Activated CD8-positive, alpha-beta T cell treated with anti-CD3 and anti-CD28 coated beads, Interleukin-2, amount 10 ng/mL, durations not matched to agents 7 days and 5 days (primary cell): ENCODE data around the gene DDX54. TPM values are rescaled to one million over a fixed set of nuclear protein-coding genes. Genes with fewer than 3 reads are reported as not detected.

Experiments used
- ATAC-seq: fragments of 150-1000 bp; cut with Tn5 transposase; one replicate; pipeline ENCODE4 v1.10.0; 2021; ENCODE audit warnings: moderate library complexity
- CTCF ChIA-PET: fragments of 350-600 bp; sonication (Branson Sonifier 250); formaldehyde crosslinking; loops from one replicate; lab custom pipeline; 2021; ENCODE audit warnings: antibody characterized with exemption; lab: Charles Lee
- POLR2A ChIA-PET: fragments of 350-600 bp; sonication (Branson Sonifier 250); formaldehyde crosslinking; loops from one replicate; lab custom pipeline; 2021; ENCODE audit warnings: antibody characterized with exemption; lab: Charles Lee
- DNase-seq: peaks from one replicate; pipeline ENCODE4 v3.0.0-alpha.2; 2020
- H3K27ac Mint-ChIP-seq: one replicate; pipeline ENCODE4 v1.8.0; 2021; ENCODE audit warnings: mild to moderate bottlenecking, mixed read lengths
- H3K27me3 Mint-ChIP-seq: one replicate; pipeline ENCODE4 v1.8.0; 2021; ENCODE audit warnings: low read depth, mixed read lengths
- H3K36me3 Mint-ChIP-seq: one replicate; pipeline ENCODE4 v1.8.0; 2021; ENCODE audit warnings: low read depth, mixed read lengths
- H3K4me1 Mint-ChIP-seq: one replicate; pipeline ENCODE4 v1.8.0; 2021; ENCODE audit warnings: low read depth, mixed read lengths
- H3K4me3 Mint-ChIP-seq: one replicate; pipeline ENCODE4 v1.8.0; 2021; ENCODE audit warnings: mild to moderate bottlenecking, mixed read lengths
- H3K9me3 Mint-ChIP-seq: one replicate; pipeline ENCODE4 v1.8.0; 2022; ENCODE audit warnings: mixed read lengths; ENCODE audit not compliant: insufficient read depth
- total RNA-seq, 2 experiments: library from RNA; stranded (reverse); gene quantifications; one replicate each; pipeline ENCODE4 v1.2.3, GENCODE V29; 2021

The DDX54 gene
- total RNA-seq, 2 experiments from 2014 or later = 79.4 to 82.0 TPM

GRCh38 chr12:113227686-113228391 is 42.6 kb upstream of the DDX54 start:
- POLR2A ChIA-PET = no interaction called here
- H3K27ac Mint-ChIP-seq = peak overlapping the region; percentile 63

GRCh38 chr12:113226696-113227568 is 41.7 kb upstream of the DDX54 start:
- Mint-ChIP-seq H3K27me3 (no peaks in the 10 kb centered on the region), H3K27ac (peak overlapping the region; percentile 44), H3K4me1 (peaks cover 55% of the 10 kb centered on the region), H3K9me3 (no peaks in the 10 kb centered on the region), H3K36me3 (peaks cover 28% of the 10 kb centered on the region), H3K4me3 (no peak overlapping the region)
- ChIA-PET CTCF (interaction anchor here (2.2 kb wide), 1 partner anchor 19 kb away, joined by 6 read pairs; no protein-coding TSS in a partner anchor), POLR2A (no interaction called here)
- no peak for ATAC-seq
- DNase-seq = no peak

More at GRCh38 chr12:113227686-113228391, 42.6 kb upstream of the DDX54 start:
- H3K27me3 Mint-ChIP-seq = no peaks in the 10 kb centered on the region
- ATAC-seq = no peak
- no peak for DNase-seq
- H3K36me3 Mint-ChIP-seq = peaks cover 33% of the 10 kb centered on the region
- H3K4me1 Mint-ChIP-seq = peaks cover 55% of the 10 kb centered on the region
- H3K4me3 Mint-ChIP-seq = no peak overlapping the region
- CTCF ChIA-PET = interaction anchor here (2.2 kb wide), 1 partner anchor 20 kb away, joined by 6 read pairs; no protein-coding TSS in a partner anchor
- no peaks in the 10 kb centered on the region for H3K9me3 Mint-ChIP-seq

- ChIA-PET CTCF (interaction anchor here (1.0 to 1.3 kb wide), 2 partner anchors 74 to 232 kb away, joined by 3 read pairs; no protein-coding TSS in a partner anchor), POLR2A (no interaction called here)
- peaks cover 12% of the 10 kb centered on the region for H3K36me3 Mint-ChIP-seq
- DNase-seq (no peak), ATAC-seq (no peak)
- no peaks in the 10 kb centered on the region for H3K9me3 Mint-ChIP-seq
- no peak overlapping the region for H3K27ac Mint-ChIP-seq
- H3K4me3 Mint-ChIP-seq = no peak overlapping the region
- H3K4me1 Mint-ChIP-seq = peaks cover 48% of the 10 kb centered on the region
- H3K27me3 Mint-ChIP-seq = no peaks in the 10 kb centered on the region
These were observed 39.7 kb upstream of the DDX54 start for GRCh38 chr12:113224955-113225354.

- H3K4me3 Mint-ChIP-seq = peak overlapping the region; percentile 78
- H3K36me3 Mint-ChIP-seq = peaks cover 6% of the 10 kb centered on the region
- ChIA-PET POLR2A (interaction anchor here (0.6 to 3.8 kb wide), 10 partner anchors 10 to 643 kb away, joined by 3 to 22 read pairs (median 4); partner anchors contain the start of gene DDX54), CTCF (interaction anchor here (0.7 to 4.1 kb wide), 8 partner anchors 9 to 202 kb away, joined by 3 to 31 read pairs (median 3); no protein-coding TSS in a partner anchor)
- peak; percentile 33 for DNase-seq
- no peak for ATAC-seq
- H3K4me1 Mint-ChIP-seq = peaks cover 31% of the 10 kb centered on the region
- H3K9me3 Mint-ChIP-seq = no peaks in the 10 kb centered on the region
- no peaks in the 10 kb centered on the region for H3K27me3 Mint-ChIP-seq
- peak overlapping the region; percentile 89 for H3K27ac Mint-ChIP-seq
These were observed 37.7 kb upstream of the DDX54 start for GRCh38 chr12:113222730-113223531.

- H3K27ac Mint-ChIP-seq = peak overlapping the region; percentile 83
- POLR2A ChIA-PET = interaction anchor here (1.1 to 3.8 kb wide), 6 partner anchors 11 to 243 kb away, joined by 3 to 22 read pairs (median 5); no protein-coding TSS in a partner anchor
- ATAC-seq = no peak
- CTCF ChIA-PET = interaction anchor here (1.3 to 4.1 kb wide), 4 partner anchors 11 to 203 kb away, joined by 3 to 31 read pairs (median 10); no protein-coding TSS in a partner anchor
- peaks cover 2% of the 10 kb centered on the region for H3K36me3 Mint-ChIP-seq
- H3K4me3 Mint-ChIP-seq = peak overlapping the region; percentile 78
- no peaks in the 10 kb centered on the region for H3K9me3 Mint-ChIP-seq
- peaks cover under 1% of the 10 kb centered on the region for H3K27me3 Mint-ChIP-seq
- DNase-seq = no peak
- peaks cover 39% of the 10 kb centered on the region for H3K4me1 Mint-ChIP-seq
These were observed 36.9 kb upstream of the DDX54 start for GRCh38 chr12:113221997-113222729.

GRCh38 chr12:113221181-113221996 is 36.1 kb upstream of the DDX54 start, which contains the start of gene TPCN1:
TSS of gene TPCN1 (plus strand) at chr12:113221464. CDS start at chr12:113226853, 5,389 bp downstream.
- DNase-seq (peak; percentile 100), ATAC-seq (peak; percentile 96)
- no peaks in the 10 kb centered on the region for H3K9me3 Mint-ChIP-seq
- H3K36me3 Mint-ChIP-seq = no peaks in the 10 kb centered on the region
- peak within 1 kb of the TSS; percentile 83 for H3K27ac Mint-ChIP-seq
- peaks cover 3% of the 10 kb centered on the region for H3K27me3 Mint-ChIP-seq
- H3K4me1 Mint-ChIP-seq = peaks cover 40% of the 10 kb centered on the region
- ChIA-PET CTCF (interaction anchor here (1.0 to 4.1 kb wide), 6 partner anchors 9 to 90 kb away, joined by 3 to 31 read pairs (median 4); no protein-coding TSS in a partner anchor), POLR2A (interaction anchor here (0.6 to 3.8 kb wide), 6 partner anchors 11 to 242 kb away, joined by 3 to 22 read pairs (median 5); no protein-coding TSS in a partner anchor)
- peak within 1 kb of the TSS; percentile 78 for H3K4me3 Mint-ChIP-seq

GRCh38 chr12:113220593-113221180 is 35.4 kb upstream of the DDX54 start:
- Mint-ChIP-seq H3K36me3 (no peaks in the 10 kb centered on the region), H3K27ac (peak overlapping the region; percentile 83), H3K9me3 (no peaks in the 10 kb centered on the region), H3K4me1 (peaks cover 45% of the 10 kb centered on the region), H3K4me3 (peak overlapping the region; percentile 78), H3K27me3 (peaks cover 7% of the 10 kb centered on the region)
- no peak for DNase-seq
- ChIA-PET CTCF (interaction anchor here (1.0 to 4.1 kb wide), 5 partner anchors 9 to 26 kb away, joined by 3 to 31 read pairs (median 5); no protein-coding TSS in a partner anchor), POLR2A (interaction anchor here (0.6 to 3.8 kb wide), 3 partner anchors 13 to 241 kb away, joined by 3 to 22 read pairs (median 4); no protein-coding TSS in a partner anchor)
- ATAC-seq = no peak

GRCh38 chr12:113216027-113216426 is 30.7 kb upstream of the DDX54 start:
- DNase-seq = no peak
- no peaks in the 10 kb centered on the region for H3K9me3 Mint-ChIP-seq
- H3K27ac Mint-ChIP-seq = no peak overlapping the region
- CTCF ChIA-PET = no interaction called here
- H3K4me1 Mint-ChIP-seq = peaks cover 53% of the 10 kb centered on the region
- no peaks in the 10 kb centered on the region for H3K36me3 Mint-ChIP-seq
- H3K27me3 Mint-ChIP-seq = peaks cover 7% of the 10 kb centered on the region
- no peak overlapping the region for H3K4me3 Mint-ChIP-seq
- POLR2A ChIA-PET = no interaction called here
- ATAC-seq = no peak

- peaks cover 7% of the 10 kb centered on the region for H3K27me3 Mint-ChIP-seq
- H3K4me1 Mint-ChIP-seq = peaks cover 55% of the 10 kb centered on the region
- CTCF ChIA-PET = no interaction called here
- H3K27ac Mint-ChIP-seq = no peak overlapping the region
- POLR2A ChIA-PET = no interaction called here
- peaks cover 4% of the 10 kb centered on the region for H3K36me3 Mint-ChIP-seq
- no peak overlapping the region for H3K4me3 Mint-ChIP-seq
- no peaks in the 10 kb centered on the region for H3K9me3 Mint-ChIP-seq
- peak; percentile 36 for DNase-seq
- peak; percentile 48 for ATAC-seq
These were observed 29.7 kb upstream of the DDX54 start for GRCh38 chr12:113214895-113215400.
